Measurements from ENCODE around the gene LEMD2.

LEMD2 gene

GRCh38 chr6:33827546-33828451 lies 38.9 kb upstream of the LEMD2 start:
- no peak for ATAC-seq (replicated peaks; ENCODE audit: extremely low read depth, poor library complexity, severe bottlenecking)
- H3K9me3 Mint-ChIP-seq = no peaks in the 10 kb centered on the region

GRCh38 chr6:33826537-33826936 lies 37.6 kb upstream of the LEMD2 start:
- Mint-ChIP-seq H3K36me3 (ENCODE audit: insufficient read depth) (no peaks in the 10 kb centered on the region), H3K27me3 (peaks cover 47% of the 10 kb centered on the region), H3K4me1 (no peaks in the 10 kb centered on the region), H3K27ac (ENCODE audit: low read depth) (no peak overlapping the region), H3K4me3 (no peak overlapping the region), H3K9me3 (no peaks in the 10 kb centered on the region)
- no peak for ATAC-seq (replicated peaks; ENCODE audit: extremely low read depth, poor library complexity, severe bottlenecking)
- DNase-seq (ENCODE audit: low spot score in 2 of 2) = no peak

More at GRCh38 chr6:33827546-33828451, 38.9 kb upstream of the LEMD2 start:
- Mint-ChIP-seq H3K4me3 (no peak overlapping the region), H3K27me3 (peaks cover 44% of the 10 kb centered on the region), H3K36me3 (ENCODE audit: insufficient read depth) (no peaks in the 10 kb centered on the region), H3K27ac (ENCODE audit: low read depth) (no peak overlapping the region), H3K4me1 (no peaks in the 10 kb centered on the region)
- no peak for DNase-seq (ENCODE audit: low spot score in 2 of 2)

- no peaks in the 10 kb centered on the region for H3K36me3 Mint-ChIP-seq (ENCODE audit: insufficient read depth)
- DNase-seq (ENCODE audit: low spot score in 2 of 2) = no peak
- ATAC-seq (replicated peaks; ENCODE audit: extremely low read depth, poor library complexity, severe bottlenecking) = no peak
- H3K27ac Mint-ChIP-seq (ENCODE audit: low read depth) = no peak overlapping the region
- H3K4me3 Mint-ChIP-seq = no peak overlapping the region
- peaks cover 6% of the 10 kb centered on the region for H3K4me1 Mint-ChIP-seq
- no peaks in the 10 kb centered on the region for H3K9me3 Mint-ChIP-seq
- H3K27me3 Mint-ChIP-seq = peaks cover 28% of the 10 kb centered on the region
Measured at GRCh38 chr6:33824461-33825154, 35.7 kb upstream of the LEMD2 start.

DNA sequence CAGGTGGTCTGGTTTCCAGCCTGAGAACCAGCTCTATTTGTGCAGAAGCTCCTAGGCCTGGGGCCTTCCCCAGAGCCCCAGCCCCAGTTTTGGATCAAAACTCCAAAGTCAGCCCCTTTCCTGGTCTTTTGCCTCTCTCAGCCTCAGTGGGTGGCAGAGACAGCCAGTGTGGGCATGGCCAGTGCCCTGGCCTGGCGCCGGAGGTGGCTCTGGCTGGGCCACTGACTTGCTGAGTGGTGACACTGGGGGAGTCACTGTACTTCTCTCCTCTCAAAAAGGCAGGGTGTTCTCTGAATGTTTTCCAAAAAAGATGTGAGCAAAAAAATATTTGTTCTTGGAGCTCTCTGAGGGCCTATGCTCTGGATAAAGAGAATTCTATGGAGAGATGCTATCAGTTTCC lies 34.9 kb upstream of the LEMD2 start:
- Mint-ChIP-seq H3K27me3 (peaks cover 23% of the 10 kb centered on the region), H3K4me3 (no peak overlapping the region), H3K27ac (ENCODE audit: low read depth) (no peak overlapping the region), H3K4me1 (peaks cover 6% of the 10 kb centered on the region), H3K36me3 (ENCODE audit: insufficient read depth) (no peaks in the 10 kb centered on the region), H3K9me3 (no peaks in the 10 kb centered on the region)
- ATAC-seq (replicated peaks; ENCODE audit: extremely low read depth, poor library complexity, severe bottlenecking) (no peak), DNase-seq (ENCODE audit: low spot score in 2 of 2) (no peak)

GRCh38 chr6:33822575-33823395 lies 33.9 kb upstream of the LEMD2 start:
- Mint-ChIP-seq H3K4me3 (no peak overlapping the region), H3K27ac (ENCODE audit: low read depth) (no peak overlapping the region), H3K4me1 (peaks cover 6% of the 10 kb centered on the region), H3K36me3 (ENCODE audit: insufficient read depth) (no peaks in the 10 kb centered on the region), H3K9me3 (no peaks in the 10 kb centered on the region), H3K27me3 (peaks cover 13% of the 10 kb centered on the region)
- ATAC-seq (replicated peaks; ENCODE audit: extremely low read depth, poor library complexity, severe bottlenecking) (no peak), DNase-seq (ENCODE audit: low spot score in 2 of 2) (no peak)

GRCh38 chr6:33820784-33821520 lies 32.0 kb upstream of the LEMD2 start:
- ATAC-seq (replicated peaks; ENCODE audit: extremely low read depth, poor library complexity, severe bottlenecking) = no peak
- Mint-ChIP-seq H3K9me3 (no peaks in the 10 kb centered on the region), H3K36me3 (ENCODE audit: insufficient read depth) (no peaks in the 10 kb centered on the region), H3K27me3 (peaks cover 26% of the 10 kb centered on the region), H3K27ac (ENCODE audit: low read depth) (no peak overlapping the region), H3K4me3 (no peak overlapping the region), H3K4me1 (peaks cover 6% of the 10 kb centered on the region)
- DNase-seq (ENCODE audit: low spot score in 2 of 2) = no peak

GRCh38 chr6:33820243-33820642 lies 31.3 kb upstream of the LEMD2 start:
- Mint-ChIP-seq H3K9me3 (no peaks in the 10 kb centered on the region), H3K27ac (ENCODE audit: low read depth) (no peak overlapping the region), H3K4me3 (no peak overlapping the region), H3K27me3 (peaks cover 33% of the 10 kb centered on the region), H3K4me1 (peaks cover 6% of the 10 kb centered on the region), H3K36me3 (ENCODE audit: insufficient read depth) (no peaks in the 10 kb centered on the region)
- ATAC-seq (replicated peaks; ENCODE audit: extremely low read depth, poor library complexity, severe bottlenecking) = no peak
- no peak for DNase-seq (ENCODE audit: low spot score in 2 of 2)

GRCh38 chr6:33819021-33819420 lies 30.1 kb upstream of the LEMD2 start:
- no peaks in the 10 kb centered on the region for H3K36me3 Mint-ChIP-seq (ENCODE audit: insufficient read depth)
- ATAC-seq (replicated peaks; ENCODE audit: extremely low read depth, poor library complexity, severe bottlenecking) (no peak), DNase-seq (ENCODE audit: low spot score in 2 of 2) (no peak)
- H3K4me1 Mint-ChIP-seq = peaks cover 6% of the 10 kb centered on the region
- H3K9me3 Mint-ChIP-seq = no peaks in the 10 kb centered on the region
- H3K4me3 Mint-ChIP-seq = no peak overlapping the region
- no peak overlapping the region for H3K27ac Mint-ChIP-seq (ENCODE audit: low read depth)
- H3K27me3 Mint-ChIP-seq = peaks cover 45% of the 10 kb centered on the region

DNA sequence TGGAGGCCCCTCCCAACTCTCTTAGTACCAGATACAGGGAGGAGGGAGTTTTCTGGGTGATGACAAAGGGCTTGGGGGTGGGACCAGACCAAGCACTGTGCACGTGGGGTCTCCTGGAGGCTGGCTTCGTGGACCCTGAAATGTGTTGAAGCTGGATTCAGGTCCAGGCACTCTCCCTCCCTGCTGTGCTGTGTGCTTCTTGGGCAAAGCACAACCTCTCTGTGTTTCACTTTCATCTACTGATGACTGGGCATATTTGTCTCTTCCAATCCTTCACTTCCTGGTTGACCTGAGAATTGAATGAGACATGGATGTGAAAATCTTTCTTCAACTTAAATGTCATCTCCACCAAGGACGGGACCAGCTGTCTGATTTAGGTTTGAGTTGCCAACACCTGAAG lies 29.4 kb upstream of the LEMD2 start:
- Mint-ChIP-seq H3K4me3 (no peak overlapping the region), H3K9me3 (no peaks in the 10 kb centered on the region), H3K4me1 (peaks cover 6% of the 10 kb centered on the region), H3K27ac (ENCODE audit: low read depth) (no peak overlapping the region), H3K36me3 (ENCODE audit: insufficient read depth) (no peaks in the 10 kb centered on the region), H3K27me3 (peaks cover 52% of the 10 kb centered on the region)
- no peak for DNase-seq (ENCODE audit: low spot score in 2 of 2)
- ATAC-seq (replicated peaks; ENCODE audit: extremely low read depth, poor library complexity, severe bottlenecking) = no peak

GRCh38 chr6:33817489-33817888 lies 28.6 kb upstream of the LEMD2 start:
- no peak for ATAC-seq (replicated peaks; ENCODE audit: extremely low read depth, poor library complexity, severe bottlenecking)
- peaks cover 6% of the 10 kb centered on the region for H3K4me1 Mint-ChIP-seq
- peaks cover 52% of the 10 kb centered on the region for H3K27me3 Mint-ChIP-seq
- H3K4me3 Mint-ChIP-seq = no peak overlapping the region
- H3K9me3 Mint-ChIP-seq = no peaks in the 10 kb centered on the region
- DNase-seq (ENCODE audit: low spot score in 2 of 2) = no peak
- no peak overlapping the region for H3K27ac Mint-ChIP-seq (ENCODE audit: low read depth)
- H3K36me3 Mint-ChIP-seq (ENCODE audit: insufficient read depth) = no peaks in the 10 kb centered on the region

- Mint-ChIP-seq H3K36me3 (ENCODE audit: insufficient read depth) (no peaks in the 10 kb centered on the region), H3K9me3 (no peaks in the 10 kb centered on the region), H3K4me3 (no peak overlapping the region), H3K27ac (ENCODE audit: low read depth) (no peak overlapping the region), H3K27me3 (peaks cover 57% of the 10 kb centered on the region), H3K4me1 (peaks cover 6% of the 10 kb centered on the region)
- ATAC-seq (replicated peaks; ENCODE audit: extremely low read depth, poor library complexity, severe bottlenecking) (no peak), DNase-seq (ENCODE audit: low spot score in 2 of 2) (no peak)
Measured at GRCh38 chr6:33816911-33817310, 28.0 kb upstream of the LEMD2 start.

DNA sequence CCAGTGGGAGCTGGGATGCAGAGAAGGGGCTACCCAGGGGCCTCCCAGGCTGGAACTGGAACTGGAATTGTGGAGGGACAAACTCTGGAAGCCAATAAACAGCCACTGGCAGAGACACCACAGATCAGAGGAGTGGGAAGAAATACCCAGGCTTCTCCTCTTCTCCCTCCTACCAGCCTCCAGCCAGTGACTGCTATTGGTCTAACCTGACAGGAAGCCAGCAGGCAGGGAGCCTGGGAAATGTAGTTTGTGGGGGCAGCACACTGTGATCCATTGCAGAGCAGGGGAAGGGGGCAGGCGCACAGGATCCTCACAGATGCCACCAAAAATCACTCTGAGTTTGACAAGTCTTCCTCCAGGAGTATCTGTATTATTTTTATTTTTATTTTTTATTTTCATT lies 26.9 kb upstream of the LEMD2 start:
- peaks cover 3% of the 10 kb centered on the region for H3K4me1 Mint-ChIP-seq
- H3K27me3 Mint-ChIP-seq = peaks cover 68% of the 10 kb centered on the region
- no peak overlapping the region for H3K4me3 Mint-ChIP-seq
- ATAC-seq (replicated peaks; ENCODE audit: extremely low read depth, poor library complexity, severe bottlenecking) = no peak
- DNase-seq (ENCODE audit: low spot score in 2 of 2) = no peak
- H3K36me3 Mint-ChIP-seq (ENCODE audit: insufficient read depth) = no peaks in the 10 kb centered on the region
- no peak overlapping the region for H3K27ac Mint-ChIP-seq (ENCODE audit: low read depth)
- H3K9me3 Mint-ChIP-seq = no peaks in the 10 kb centered on the region

All from central memory CD8-positive, alpha-beta T cell (primary cell).